DLD1 (cell line): ENCODE data around the gene RUBCNL.

ENCODE experiments used
- in situ Hi-C: cut with HindIII; loops from 2 replicates; pipeline ENCODE4 v1.10.0; 2017; ENCODE audit warnings: low sequenced_read_pairs

RUBCNL gene

DNA sequence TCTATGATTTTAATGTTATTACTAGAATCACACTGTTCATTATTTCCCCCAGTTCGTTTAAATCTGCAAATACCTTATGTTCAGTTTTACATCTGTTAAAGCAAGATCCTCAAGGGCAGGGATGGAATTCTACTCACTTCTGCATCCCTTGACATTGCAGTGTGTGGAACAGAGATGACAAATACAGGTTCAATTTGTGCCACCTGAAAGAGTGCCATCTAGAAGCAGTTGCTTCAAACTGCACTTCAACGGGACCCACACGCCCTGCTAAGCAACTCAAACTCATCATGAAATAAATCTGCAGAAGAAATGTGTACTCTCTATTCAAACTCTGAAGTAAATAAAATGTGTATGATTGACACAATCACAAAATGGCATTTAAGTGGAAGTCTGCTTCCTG, 44.5 kb downstream of the RUBCNL start:
- in situ Hi-C loops = no loop called here

DNA sequence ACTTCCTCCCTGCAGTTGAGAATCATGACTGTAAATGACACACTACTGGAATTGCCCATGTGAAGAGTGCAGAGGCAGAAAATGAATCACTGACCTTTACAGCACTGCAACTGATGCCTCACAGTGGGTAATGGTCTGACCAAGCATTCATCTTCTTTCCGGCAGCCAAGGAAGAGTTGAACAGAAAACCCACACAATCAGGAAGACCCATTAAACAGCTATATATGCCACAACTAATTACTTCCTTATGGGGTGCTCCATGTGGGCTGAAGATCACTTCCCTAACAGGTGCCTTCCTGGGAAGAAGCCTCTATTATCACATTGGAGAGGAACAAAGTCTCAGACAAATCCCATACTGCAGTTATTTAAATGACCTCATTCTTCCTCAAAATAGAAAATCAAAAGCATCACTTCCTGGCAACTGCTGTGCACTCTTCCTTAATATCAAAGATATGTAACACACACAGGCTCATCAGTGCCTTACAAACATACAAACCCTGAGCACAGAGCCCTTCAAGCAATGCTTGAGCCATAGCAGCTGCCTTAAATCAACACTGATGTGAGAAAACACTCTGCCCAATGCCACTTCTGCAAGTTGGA, 45.8 kb downstream of the RUBCNL start:
- in situ Hi-C loops = no loop called here

DNA sequence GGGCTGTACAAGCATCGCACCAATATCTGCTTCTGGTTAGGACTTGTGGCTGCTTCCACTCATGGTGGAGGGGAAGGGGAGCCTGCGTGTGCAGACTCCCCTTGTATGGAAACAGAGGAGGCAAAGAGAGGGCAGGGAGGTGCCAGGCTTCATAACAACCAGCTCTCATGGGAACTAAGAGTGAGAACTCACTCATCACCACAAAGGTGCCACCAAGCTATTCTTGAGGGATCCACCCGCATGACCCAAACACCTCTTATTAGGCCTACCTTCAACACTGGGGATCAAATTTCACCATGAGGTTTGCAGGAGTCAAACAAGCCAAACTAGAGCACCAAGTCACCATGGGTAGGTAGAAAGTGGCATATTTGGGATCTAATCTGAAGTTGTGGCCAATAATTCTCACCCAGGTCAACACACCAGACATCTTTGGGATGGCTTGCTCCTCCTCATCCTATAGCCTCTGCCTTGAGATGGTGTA, 46.4 kb downstream of the RUBCNL start:
- in situ Hi-C loops = no loop called here

DNA sequence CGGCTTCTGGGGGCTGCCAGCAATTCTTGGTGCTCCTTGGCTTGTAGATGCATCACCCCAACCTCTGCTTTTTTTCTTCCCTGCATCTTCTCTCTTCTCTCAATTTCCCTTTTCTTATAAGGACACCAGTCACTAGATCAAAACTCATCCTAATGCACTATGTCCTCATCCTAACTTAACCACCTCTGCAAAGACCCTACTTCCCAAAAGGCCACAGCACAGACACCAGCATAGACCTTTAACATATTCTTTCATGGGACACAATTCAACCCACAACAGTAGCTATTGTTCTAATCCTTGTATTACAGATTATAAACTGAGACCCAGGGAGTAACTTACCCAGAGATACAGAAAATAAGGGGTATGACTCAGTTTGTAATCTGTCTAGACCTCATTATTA, 47.0 kb downstream of the RUBCNL start:
- in situ Hi-C loops = no loop called here

DNA sequence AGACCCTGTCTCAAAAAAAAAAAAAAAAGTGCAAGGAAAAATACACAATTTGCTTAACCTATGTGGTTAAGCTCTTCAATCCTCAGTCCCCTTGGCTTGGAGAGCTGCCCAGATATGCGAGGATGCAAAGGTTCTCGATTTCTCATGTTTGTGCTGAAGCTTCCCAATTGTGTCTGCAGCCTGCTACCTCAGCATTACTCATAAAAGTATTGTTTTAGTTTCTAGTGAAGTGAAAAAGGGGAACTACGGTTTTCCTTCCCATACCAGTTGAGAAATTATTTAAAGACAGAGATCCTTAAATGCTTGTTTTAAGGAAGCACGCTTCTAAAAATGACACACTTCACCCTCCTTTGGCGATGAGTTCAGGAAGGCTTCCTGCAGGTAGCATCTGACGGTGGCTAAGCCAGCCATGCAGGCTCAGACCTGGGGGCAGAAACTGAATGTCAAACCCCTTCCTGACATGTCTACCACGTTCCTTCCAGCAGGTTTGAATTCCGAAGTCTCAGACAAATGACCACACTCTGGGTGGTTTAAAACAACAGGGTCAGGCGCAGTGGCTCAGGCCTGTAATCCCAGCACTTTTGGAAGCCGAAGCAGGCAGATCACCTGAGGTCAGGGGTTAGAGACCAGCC, 47.9 kb downstream of the RUBCNL start:
- in situ Hi-C loops = no loop called here

DNA sequence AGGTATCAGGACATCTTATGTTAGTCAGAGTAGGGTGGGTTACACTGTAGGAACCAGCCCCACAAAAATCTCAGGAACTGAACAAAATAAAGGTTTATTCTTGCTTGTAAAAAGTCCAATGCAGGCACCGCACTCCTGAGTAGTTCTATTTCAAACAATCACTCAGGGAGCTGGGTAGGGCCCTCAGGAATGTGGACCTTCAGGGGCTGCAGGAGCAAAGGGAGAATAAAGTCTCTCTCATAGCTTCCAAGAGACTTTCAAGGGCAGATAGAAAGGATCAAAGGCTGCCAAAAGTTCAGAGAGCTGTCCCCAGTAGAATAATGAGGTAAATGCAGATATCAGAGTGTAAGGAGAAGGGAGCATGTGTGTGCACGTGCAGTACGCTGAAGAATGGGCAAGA, 49.4 kb downstream of the RUBCNL start:
- in situ Hi-C loops = no loop called here

DNA sequence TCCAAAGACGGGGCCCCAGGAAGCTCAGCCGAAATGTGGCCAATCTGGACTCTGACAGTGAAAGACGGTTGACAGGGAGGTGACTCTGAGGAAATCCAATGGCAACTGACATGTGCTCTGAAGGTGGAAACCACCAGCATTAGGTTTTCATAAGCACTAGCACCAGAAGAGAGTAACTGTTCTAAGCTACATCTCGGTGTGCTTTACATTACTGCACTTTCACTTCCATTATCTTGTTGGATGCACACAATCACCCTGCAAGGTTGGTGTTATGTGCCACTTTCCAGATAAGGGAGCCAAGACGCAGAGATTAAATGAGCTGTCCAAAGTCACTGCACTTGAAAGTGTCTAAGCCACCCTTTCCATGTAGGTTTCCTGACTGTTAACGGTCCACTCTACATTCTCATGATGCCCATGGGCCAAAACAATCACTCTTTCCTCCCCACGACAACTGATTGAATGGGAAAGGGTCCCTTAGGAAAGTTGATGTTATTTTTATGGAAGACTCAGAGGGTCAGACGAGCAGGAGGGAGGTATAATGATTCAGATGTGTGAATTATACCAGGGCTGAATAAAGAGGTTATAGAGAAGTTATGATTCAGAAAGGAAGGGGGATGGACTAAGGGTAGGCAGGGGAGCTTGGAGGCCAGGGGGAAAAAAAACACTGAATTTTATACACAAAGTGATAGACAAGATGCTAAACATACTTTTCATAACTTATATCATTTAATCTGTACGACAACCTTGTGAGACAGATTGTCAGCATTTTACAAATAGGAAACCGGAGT, 52.8 kb downstream of the RUBCNL start:
- in situ Hi-C loops = no loop called here

DNA sequence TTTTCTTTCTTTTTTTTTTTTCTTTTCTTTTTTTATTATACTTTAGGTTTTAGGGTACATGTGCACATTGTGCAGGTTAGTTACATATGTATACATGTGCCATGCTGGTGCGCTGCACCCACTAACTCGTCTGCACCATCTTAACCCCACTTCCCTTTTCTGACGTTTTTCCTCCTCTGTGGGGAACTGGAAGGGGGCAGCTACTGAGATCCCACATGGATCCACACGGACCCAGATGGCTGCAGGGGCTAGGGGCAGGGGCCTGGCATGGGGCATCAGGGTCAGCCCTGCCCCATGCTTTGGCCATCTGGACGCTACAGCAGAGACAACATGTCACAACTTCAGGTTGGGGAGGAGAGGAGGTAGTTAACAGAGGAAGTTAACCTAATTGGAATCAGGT, 54.3 kb downstream of the RUBCNL start:
- in situ Hi-C loops = no loop called here

DNA sequence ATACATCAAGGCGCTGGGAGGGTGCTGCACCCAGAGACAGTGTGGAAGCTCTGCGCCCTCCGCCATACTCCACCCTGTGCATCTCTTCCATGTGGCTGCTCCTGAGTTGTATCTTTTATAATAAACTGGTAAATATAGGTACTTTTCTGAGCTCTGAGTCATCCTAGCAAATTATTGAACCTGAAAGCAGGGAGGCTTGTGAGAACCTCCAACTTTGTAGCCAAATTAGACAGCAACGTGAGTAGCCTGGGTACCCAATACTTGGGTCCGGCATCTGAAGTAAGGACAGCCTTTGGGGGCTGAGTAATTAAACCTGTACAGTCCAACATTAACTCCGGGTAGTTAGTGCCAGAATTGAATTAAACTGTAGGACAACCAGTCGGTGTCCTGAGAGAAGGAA, 57.4 kb downstream of the RUBCNL start:
- in situ Hi-C loops = no loop called here

DNA sequence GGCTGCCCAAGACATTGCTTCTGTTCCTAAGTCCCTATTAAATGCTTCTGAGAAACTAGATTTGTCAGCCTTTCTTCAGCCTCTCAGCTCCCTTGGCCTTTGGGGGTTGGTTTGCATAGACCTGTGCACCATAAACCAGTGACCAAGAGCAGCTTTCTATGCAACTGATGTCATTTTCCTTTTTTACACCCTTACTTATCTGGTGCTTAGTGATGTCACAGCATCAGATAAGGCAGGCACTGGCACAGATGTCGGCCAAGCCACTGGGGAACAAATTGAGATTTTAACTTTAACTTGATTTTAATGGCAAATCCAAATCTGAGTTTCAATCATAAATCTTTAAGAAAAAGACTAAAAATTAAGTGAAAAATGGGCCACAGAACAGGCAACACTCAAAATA, 59.8 kb downstream of the RUBCNL start:
- in situ Hi-C loops = no loop called here

DNA sequence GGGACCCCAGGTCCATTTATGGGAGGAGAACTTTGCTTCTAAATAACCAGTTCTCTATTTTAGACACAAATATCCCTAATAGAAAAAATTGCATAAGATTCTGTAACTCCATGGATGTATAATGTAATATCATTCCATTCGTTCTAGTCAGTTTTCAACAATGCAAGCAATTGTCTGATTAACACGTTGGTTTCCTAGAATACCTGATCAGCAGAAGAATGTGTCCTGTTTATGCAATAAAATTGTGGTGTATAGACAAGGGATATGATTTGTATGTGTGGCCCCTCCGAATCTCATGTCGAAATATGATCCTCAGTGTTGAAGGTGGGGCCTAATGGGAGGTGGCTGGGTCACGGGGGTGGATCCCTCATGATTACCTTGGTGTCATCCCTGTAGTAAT, 62.1 kb downstream of the RUBCNL start:
- in situ Hi-C loops = no loop called here

DNA sequence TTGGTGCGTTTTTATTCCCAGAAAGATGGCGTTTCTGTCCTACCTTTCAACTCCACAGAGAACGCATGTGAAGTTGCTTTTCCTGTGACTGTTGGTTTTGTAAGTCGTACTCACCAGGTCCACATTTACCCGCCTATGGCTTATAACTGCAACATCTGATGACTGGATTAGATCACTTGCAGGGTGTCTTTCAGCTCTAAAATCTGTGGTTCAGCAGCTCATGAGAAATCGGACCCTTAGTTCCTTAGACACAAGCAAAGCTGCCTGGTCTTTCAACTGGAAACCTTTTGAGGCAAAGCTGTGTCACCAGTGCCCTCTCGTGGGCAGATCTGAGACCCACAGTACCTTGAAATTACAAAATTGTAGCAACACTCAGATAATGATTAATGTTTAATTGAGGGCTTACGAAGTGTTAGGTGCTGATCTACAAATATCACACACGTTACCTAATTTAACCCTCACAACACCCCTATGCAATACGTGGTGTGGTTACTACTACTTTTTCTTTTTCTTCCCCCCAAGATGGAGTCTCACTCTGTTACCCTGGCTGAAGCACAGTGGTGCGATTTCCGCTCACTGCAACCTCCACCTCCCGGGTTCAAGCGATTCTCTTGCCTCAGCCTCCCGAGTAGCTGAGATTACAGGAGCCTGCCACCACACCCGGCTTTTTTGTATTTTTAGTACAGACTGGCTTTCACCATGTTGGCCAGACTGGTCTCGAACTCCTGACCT, 65.4 kb downstream of the RUBCNL start:
- in situ Hi-C loops = no loop called here

DNA sequence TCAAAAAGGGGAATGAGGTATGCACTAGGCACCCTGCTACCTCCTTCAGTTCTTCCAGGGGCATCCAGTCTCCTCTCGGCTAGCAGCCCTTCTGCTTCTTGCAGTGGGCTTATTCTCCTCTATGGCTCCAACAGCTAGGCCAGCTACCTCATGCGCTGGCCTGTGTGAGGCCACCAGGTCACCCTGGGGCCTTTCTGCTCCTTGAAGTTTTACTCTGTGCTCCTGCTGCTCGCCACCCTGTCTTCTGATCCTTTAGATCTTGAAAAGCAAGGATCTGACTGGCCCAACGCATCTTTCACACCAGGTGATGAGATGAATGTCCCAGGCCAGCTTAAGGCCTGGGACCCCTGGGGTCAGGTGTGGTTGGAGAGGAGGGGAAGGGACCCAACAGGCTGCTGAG, 66.2 kb downstream of the RUBCNL start:
- in situ Hi-C loops = no loop called here

DNA sequence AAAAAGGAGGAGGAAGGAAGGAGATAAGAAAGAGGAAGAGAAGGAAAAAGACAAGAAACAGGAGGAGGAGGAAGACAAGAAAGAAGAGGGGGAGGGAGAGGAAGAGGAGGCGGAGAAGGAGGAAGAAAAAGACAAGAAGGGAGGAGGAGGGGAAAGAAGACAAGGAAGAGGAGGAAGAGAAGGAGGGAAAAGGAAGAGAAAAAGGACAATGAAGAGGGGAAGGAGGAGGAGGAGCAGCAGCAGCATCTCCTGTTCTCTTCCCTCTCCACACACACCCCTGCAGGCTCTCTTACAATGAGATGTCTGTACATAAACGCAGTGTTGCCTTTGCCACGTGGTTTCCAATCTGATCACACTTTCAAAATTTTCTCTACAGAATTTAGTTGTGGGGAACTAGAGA, 66.6 kb downstream of the RUBCNL start:
- in situ Hi-C loops = no loop called here

DNA sequence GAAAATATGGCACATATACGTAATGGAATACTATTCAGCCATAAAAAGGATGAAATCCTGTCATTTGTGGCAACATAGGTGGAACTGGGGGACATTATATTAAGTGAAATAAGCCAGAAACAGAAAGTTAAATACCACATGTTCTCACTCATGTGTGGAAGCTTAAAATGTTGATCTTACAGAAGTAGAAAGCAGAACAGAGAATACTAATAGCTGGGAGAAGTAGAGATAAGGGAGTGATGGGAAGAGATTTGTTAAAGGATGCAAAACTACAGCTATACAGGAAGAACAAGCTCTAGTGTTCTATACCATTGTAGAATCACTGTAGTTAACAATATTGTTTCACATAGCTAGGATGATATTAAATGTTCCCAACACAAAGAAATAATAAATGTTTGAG, 68.1 kb downstream of the RUBCNL start:
- in situ Hi-C loops = no loop called here

DNA sequence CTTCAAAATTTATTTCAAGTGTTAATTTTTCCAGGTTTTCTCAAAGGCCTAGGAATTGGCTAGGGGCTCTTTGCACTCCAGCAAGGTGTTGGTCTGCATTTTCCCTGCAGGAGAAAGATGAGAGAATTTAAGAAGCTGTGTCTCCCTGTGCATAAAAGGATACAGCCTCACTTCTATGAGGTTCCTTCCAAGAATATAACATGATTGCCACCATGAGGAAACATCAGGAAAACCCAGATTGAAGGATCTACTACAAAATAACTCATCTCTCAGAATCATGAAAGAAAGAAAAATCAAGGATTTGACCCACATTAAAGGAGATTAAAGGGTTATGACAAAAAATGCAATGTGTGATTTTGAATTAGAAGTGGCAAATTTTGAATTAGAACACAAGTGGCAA, 69.9 kb downstream of the RUBCNL start:
- in situ Hi-C loops = no loop called here

DNA sequence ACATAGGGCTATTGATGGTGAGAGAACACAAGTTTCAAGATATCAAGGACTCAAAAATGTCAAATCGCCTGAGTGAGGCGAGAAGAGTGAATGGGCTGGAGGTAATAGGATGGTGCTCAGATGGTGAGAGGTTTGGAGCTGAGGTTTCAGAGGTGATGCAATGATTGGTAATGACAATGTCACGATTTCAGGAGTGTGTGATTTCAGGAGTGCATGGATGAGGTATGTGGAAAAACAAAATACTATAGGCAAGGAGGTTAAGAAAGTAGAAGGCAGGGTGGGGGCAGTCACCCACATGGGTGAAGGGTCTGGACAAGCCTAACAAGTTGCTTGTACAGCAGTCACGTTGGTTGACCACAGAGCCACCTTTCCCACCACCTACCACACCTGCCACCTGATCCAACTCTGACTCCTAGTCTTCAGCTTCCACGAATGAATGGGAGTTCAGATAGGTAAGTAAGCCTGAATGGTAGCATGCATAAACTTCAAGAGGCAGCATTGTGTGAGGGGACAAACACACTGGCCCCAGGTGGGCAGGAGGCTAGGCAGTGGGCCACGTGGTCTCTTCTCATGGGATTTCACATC, 71.5 kb downstream of the RUBCNL start:
- in situ Hi-C loops = no loop called here

DNA sequence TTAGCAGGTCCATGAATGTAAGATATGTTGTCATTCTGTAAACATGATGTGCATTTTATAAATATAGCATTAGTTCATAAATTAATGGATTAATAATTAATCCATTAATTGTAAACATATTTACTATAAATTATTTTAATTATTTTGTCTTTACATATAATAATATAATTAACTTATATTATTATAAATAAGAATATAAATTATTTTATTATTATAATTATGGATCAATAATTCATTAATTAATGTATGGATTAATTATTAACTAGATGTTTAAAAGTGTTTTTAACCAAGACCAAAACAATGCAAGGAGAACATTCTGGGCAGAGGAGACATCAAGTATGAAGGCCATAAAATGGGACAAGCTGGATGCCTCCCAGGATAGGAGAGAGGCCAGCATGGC, 72.0 kb downstream of the RUBCNL start:
- in situ Hi-C loops = no loop called here

DNA sequence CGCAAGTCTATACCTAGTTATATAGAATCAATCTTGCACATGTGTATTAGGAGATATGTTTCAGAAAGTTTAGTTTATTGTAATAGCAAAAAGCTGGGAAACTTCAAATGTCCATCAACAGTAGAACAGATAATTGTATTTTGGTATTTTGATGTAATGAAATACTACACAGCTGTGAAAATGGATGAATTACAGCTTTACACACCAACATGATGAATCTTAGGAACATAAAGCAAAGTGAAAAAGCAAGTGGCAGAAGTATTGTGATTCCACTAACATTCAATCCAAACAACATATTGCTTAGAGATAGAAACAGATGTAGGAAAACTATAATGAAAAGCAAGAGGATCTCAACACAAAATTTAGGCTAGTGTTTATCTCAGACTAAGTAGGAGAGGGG, 72.5 kb downstream of the RUBCNL start:
- in situ Hi-C loops = no loop called here

DNA sequence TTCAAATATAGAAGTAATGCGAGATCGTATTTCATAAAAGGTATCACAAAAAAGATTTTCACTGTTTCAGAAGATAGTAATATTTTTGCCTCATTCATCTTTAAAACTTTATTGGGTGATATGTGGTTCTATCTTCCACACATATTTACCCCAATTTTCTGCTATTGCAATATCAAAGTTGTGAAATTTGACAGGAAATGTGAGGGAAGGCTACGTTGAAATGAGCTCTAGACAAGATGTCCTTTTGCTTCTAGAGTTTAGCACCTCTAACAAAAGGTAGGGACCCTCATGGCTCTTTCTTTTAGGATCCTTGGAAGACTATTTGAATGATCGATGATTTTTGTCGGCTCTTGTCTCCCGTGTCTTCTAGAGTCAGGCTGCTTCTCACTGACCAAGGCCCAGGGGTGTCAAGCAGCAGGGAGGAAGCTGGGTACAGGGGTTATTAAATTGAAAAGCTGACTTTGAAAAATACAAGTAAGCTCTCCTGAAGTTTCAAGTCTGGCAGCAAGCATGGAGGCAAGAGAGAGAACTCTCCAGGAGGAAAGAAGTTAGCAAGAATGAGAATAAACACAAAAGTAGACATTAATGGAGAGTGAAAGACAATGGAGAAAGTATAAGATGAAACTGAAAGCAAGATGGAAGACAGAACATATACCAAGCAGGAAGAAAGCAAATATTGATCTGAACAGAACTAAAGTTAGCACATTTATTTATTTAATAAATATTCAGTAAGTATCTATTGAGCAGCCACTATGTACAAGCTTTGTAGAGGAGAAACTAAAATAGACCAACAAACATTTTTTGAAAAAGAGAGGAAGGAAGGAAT, 73.4 kb downstream of the RUBCNL start:
- in situ Hi-C loops = no loop called here
